Measurements from ENCODE around the gene LYRM4. TPM values are rescaled to one million over a fixed set of nuclear protein-coding genes. Genes with fewer than 3 reads are reported as not detected.

Gene LYRM4
- total and polyA plus RNA-seq, 2 donors (not counting 1 experiment from before 2014, with no cell fraction given), result 22.1 to 29.5 TPM

GRCh38 chr6:5174244-5174643, 86.5 kb downstream of the LYRM4 start:
- intact Hi-C loops (cut with micrococcal nuclease), result no loop called here
- H3K4me1 Mint-ChIP-seq, result peaks cover 30% of the 10 kb centered on the region

More at GRCh38 chr6:5174244-5174643, 86.5 kb downstream of the LYRM4 start:
- Histone ChIP-seq H3K4me2 (replicated peaks; ENCODE audit: low read depth, low read length, poor library complexity, severe bottlenecking) (peak overlapping the region; percentile 74), H3K9me3 (ENCODE audit: control extremely low read depth in 1 of 3, control insufficient read depth in 2 of 3, insufficient read depth in 1 of 3, low read length in 2 of 3) (no peaks in the 10 kb centered on the region), H3K27me3 (replicated peaks in 1 of 4; ENCODE audit: control extremely low read depth in 1 of 4, control insufficient read depth in 3 of 4, insufficient read depth in 4 of 4, low read length in 3 of 4) (no peaks in the 10 kb centered on the region), H4K20me1 (ENCODE audit: control insufficient read depth, insufficient read depth, low read length, poor library complexity, severe bottlenecking) (no peaks in the 10 kb centered on the region), H2AFZ (ENCODE audit: insufficient read depth, low read depth, low read length, poor library complexity, severe bottlenecking) (peak overlapping the region; percentile 67), H3K4me1 (ENCODE audit: control insufficient read depth in 2 of 2, insufficient read depth in 2 of 2, low read length in 2 of 2) (peaks cover 21 to 31% of the 10 kb centered on the region in 2 donors), H3K9ac (ENCODE audit: low read length) (peak overlapping the region; percentile 52), H3K79me2 (ENCODE audit: control insufficient read depth, insufficient read depth, low read length) (no peaks in the 10 kb centered on the region), H3K4me3 (ENCODE audit: control extremely low read depth in 1 of 5, extremely low read depth in 1 of 5, insufficient read depth in 1 of 5, low read depth in 2 of 5, low read length in 4 of 5) (peak overlapping the region; percentile 13 to 54 (median 28)), H3K27ac (ENCODE audit: low read length in 2 of 2) (peak overlapping the region; percentile 67 to 68), H3K36me3 (replicated peaks in 1 of 2; ENCODE audit: control extremely low read depth in 1 of 2, control insufficient read depth in 1 of 2, extremely low read depth in 1 of 2, insufficient read depth in 2 of 2, low read length in 1 of 2) (no peaks in the 10 kb centered on the region)
- Mint-ChIP-seq H3K27me3 (no peaks in the 10 kb centered on the region), H3K9me3 (ENCODE audit: insufficient read depth) (no peaks in the 10 kb centered on the region), H3K27ac (peak overlapping the region; percentile 79), H3K4me3 (peak overlapping the region; percentile 81)
- WGBS (ENCODE audit: insufficient coverage), result 2% methylated on average over 6 of the region's 6 CpGs
- CTCF ChIA-PET, result interaction anchor here (0.8 to 2.5 kb wide), 9 partner anchors 8 to 228 kb away, joined by 3 to 17 read pairs (median 6); no protein-coding TSS in a partner anchor
- peak; percentile 82 for ATAC-seq (ENCODE audit: low read depth)
- TF ChIP-seq EZH2 (IDR thresholded peaks at IDR 0.05; ENCODE audit: borderline replicate concordance, insufficient read depth, low read depth, low read length, poor library complexity, severe bottlenecking) (no peak), CTCF (IDR thresholded peaks at IDR 0.05) (no peak)
- DNase-seq, result peak; percentile 56
- POLR2A ChIA-PET, result interaction anchor here (0.6 kb wide), 1 partner anchor 92 kb away, joined by 7 read pairs; no protein-coding TSS in a partner anchor
